ENCODE results near the gene KMT2C.
"Not testable (repeated sequence)": the region's sequence is repeated elsewhere in the genome, so short reads cannot be mapped to it uniquely, and the experiment has no call there.

DNA sequence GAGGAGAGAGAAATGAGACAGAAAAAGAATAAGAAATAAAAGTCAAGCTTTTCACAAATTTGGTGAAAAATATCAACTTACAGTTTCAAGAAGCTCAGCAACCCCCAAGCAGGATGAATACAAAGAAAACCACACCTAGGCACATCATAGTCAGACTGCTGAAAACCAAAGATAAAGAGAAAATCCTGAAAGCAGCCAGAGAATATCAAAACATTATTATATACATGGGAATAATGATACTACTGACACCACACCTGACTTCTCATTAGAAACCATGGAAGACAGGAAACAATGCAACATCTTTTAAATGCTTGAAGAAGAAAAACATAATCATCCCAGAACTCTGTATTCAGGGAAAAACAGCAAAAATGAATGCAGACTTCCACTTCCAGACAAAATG, 149.6 kb downstream of the KMT2C start:
- TF ChIP-seq, protein P1, sequence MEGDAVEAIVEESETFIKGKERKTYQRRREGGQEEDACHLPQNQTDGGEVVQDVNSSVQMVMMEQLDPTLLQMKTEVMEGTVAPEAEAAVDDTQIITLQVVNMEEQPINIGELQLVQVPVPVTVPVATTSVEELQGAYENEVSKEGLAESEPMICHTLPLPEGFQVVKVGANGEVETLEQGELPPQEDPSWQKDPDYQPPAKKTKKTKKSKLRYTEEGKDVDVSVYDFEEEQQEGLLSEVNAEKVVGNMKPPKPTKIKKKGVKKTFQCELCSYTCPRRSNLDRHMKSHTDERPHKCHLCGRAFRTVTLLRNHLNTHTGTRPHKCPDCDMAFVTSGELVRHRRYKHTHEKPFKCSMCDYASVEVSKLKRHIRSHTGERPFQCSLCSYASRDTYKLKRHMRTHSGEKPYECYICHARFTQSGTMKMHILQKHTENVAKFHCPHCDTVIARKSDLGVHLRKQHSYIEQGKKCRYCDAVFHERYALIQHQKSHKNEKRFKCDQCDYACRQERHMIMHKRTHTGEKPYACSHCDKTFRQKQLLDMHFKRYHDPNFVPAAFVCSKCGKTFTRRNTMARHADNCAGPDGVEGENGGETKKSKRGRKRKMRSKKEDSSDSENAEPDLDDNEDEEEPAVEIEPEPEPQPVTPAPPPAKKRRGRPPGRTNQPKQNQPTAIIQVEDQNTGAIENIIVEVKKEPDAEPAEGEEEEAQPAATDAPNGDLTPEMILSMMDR (IDR thresholded peaks at IDR 0.05; ENCODE audit: low read length), result not testable (repeated sequence)
- TF ChIP-seq EZH2phosphoT487 (IDR thresholded peaks at IDR 0.05; ENCODE audit: low read length); EZH2 (optimal IDR thresholded peaks at IDR 0.05; ENCODE audit: low read depth, low read length): not testable (repeated sequence)
